ENCODE results near the gene SLC6A18. TPM values are rescaled to one million over a fixed set of nuclear protein-coding genes. Genes with fewer than 3 reads are reported as not detected.

SLC6A18 gene
- total and polyA plus RNA-seq, 2 of the 4 experiments (the other 2 are of a cell fraction), result not detected

GRCh38 chr5:1227667-1228066, 2.5 kb downstream of the SLC6A18 start:
- Histone ChIP-seq H3K27me3 (ENCODE audit: control insufficient read depth, insufficient read depth, low read length) (peaks cover 2% of the 10 kb centered on the region; the same call in 1 of the 2 replicates), H3K23ac (ENCODE audit: low read depth, low read length) (no peak overlapping the region), H3K4me2 (ENCODE audit: low read depth, low read length) (no peak overlapping the region), H2AFZ (replicated peaks; ENCODE audit: low read length, poor library complexity) (no peak overlapping the region), H2AK9ac (replicated peaks; ENCODE audit: low read depth, low read length, poor library complexity) (no peak overlapping the region), H3K56ac (ENCODE audit: extremely low read depth, insufficient read depth, low read length) (no peak overlapping the region), H3K4ac (ENCODE audit: low read depth, low read length) (no peak overlapping the region), H2BK5ac (ENCODE audit: low read depth, low read length, poor library complexity, severe bottlenecking) (no peak overlapping the region), H4K91ac (ENCODE audit: insufficient read depth, low read depth, low read length) (no peak overlapping the region), H3K9me3 (ENCODE audit: control insufficient read depth, insufficient read depth, low read length) (no peaks in the 10 kb centered on the region), H3K18ac (ENCODE audit: low read depth, low read length) (no peak overlapping the region), H4K8ac (ENCODE audit: low read depth in 2 of 2, low read length in 2 of 2) (no peak overlapping the region), H3K9ac (ENCODE audit: low read depth, low read length) (no peak overlapping the region), H2BK15ac (ENCODE audit: low read depth, low read length) (no peak overlapping the region), H3K79me1 (ENCODE audit: low read depth in 1 of 2, low read length in 2 of 2) (no peaks in the 10 kb centered on the region), H3K9me1 (ENCODE audit: insufficient read depth, low read length) (no peaks in the 10 kb centered on the region), H3K14ac (replicated peaks; ENCODE audit: low read depth, low read length) (no peak overlapping the region), H3K27ac (ENCODE audit: insufficient read depth, low read length) (no peak overlapping the region), H4K20me1 (ENCODE audit: insufficient read depth, low read length) (no peaks in the 10 kb centered on the region), H3K4me3 (ENCODE audit: insufficient read depth, low read depth, low read length) (no peak overlapping the region), H3K4me1 (ENCODE audit: control insufficient read depth, insufficient read depth, low read length) (no peaks in the 10 kb centered on the region; the same call in 1 of the 2 replicates), H4K5ac (ENCODE audit: low read depth, low read length) (no peak overlapping the region), H2BK20ac (ENCODE audit: low read depth, low read length) (no peak overlapping the region), H2BK120ac (ENCODE audit: low read depth, low read length) (no peak overlapping the region), H2AK5ac (ENCODE audit: low read depth, low read length) (no peak overlapping the region), H3K36me3 (ENCODE audit: control insufficient read depth, insufficient read depth, low read length) (no peaks in the 10 kb centered on the region)
- BruUV-seq (replicated peaks), result no TSS peak
- ChIA-PET POLR2A (ENCODE audit: unreplicated experiment) (no interaction called here), CTCF (no interaction called here)
- peak; percentile 5 for DNase-seq
- intact Hi-C loops (cut with micrococcal nuclease) (no loop called here), dilution Hi-C loops (cut with HindIII; ENCODE audit: low sequenced_read_pairs, unreplicated experiment) (no loop called here), in situ Hi-C loops (cut with MboI; ENCODE audit: low sequenced_read_pairs) (no loop called here)
- ATAC-seq (ENCODE audit: low read depth), result peak; percentile 68
- TF ChIP-seq BHLHE40 (IDR thresholded peaks at IDR 0.05; ENCODE audit: low read depth, low read length) (peak; percentile 57), RAD21 (IDR thresholded peaks at IDR 0.05; ENCODE audit: low read length) (no peak)
- WGBS, 2 experiments (ENCODE audit: extremely low coverage in 2 of 2, insufficient read length in 1 of 2), result no CpG with 5 or more reads among the region's 14 CpGs
